Thyroid gland (tissue), 4 donors: ENCODE measurements around the gene GNE.

Source experiments
- CTCF ChIP-seq, 6 experiments: fragments of 200-600 bp in 3 of 6; fragments of 450-650 bp in 3 of 6; sonication (generic) in 3 of 6; IDR thresholded peaks; one replicate each; pipeline ENCODE4 v1.5.1; 2016 to 2019; ENCODE audit warnings: antibody characterized with exemption in 6 of 6, mild to moderate bottlenecking in 2 of 6, inconsistent platforms in 1 of 6, moderate library complexity in 1 of 6
- POLR2A ChIP-seq, 2 donors: fragments of 450-650 bp; IDR thresholded peaks; one replicate each; pipeline ENCODE4 v1.6.1; 2017; ENCODE audit warnings: antibody characterized with exemption in 2 of 2, mild to moderate bottlenecking in 2 of 2, moderate library complexity in 1 of 2

- no peak for TF ChIP-seq CTCF (IDR thresholded peaks at IDR 0.05)
- no peak for TF ChIP-seq POLR2A (IDR thresholded peaks at IDR 0.05)
Measured at GRCh38 chr9:36193023-36193422, 65.2 kb downstream of the GNE start.
